Upper lobe of left lung (tissue), 4 donors: Measurements from ENCODE around the gene SDK1.

ENCODE experiments used
- EP300 ChIP-seq, 4 donors: sonication (generic); formaldehyde crosslinking; IDR thresholded peaks; one replicate each; pipeline ENCODE4 v1.5.1; 2017; ENCODE audit warnings: antibody characterized with exemption in 4 of 4, control low read depth in 2 of 4
- POLR2A ChIP-seq, 4 donors: fragments of 450-650 bp; IDR thresholded peaks; one replicate each; pipeline ENCODE4 v1.5.1; 2016 to 2017; ENCODE audit warnings: antibody characterized with exemption in 4 of 4, mild to moderate bottlenecking in 2 of 4
- TF ChIP-seq, protein P1 (sequence below), 6 experiments: fragments of 450-650 bp in 4 of 6; fragments of 200-600 bp in 2 of 6; sonication (generic) in 2 of 6; IDR thresholded peaks; one replicate each; pipeline ENCODE4 v1.5.1; 2016 to 2019; ENCODE audit warnings: antibody characterized with exemption in 6 of 6

DNA sequence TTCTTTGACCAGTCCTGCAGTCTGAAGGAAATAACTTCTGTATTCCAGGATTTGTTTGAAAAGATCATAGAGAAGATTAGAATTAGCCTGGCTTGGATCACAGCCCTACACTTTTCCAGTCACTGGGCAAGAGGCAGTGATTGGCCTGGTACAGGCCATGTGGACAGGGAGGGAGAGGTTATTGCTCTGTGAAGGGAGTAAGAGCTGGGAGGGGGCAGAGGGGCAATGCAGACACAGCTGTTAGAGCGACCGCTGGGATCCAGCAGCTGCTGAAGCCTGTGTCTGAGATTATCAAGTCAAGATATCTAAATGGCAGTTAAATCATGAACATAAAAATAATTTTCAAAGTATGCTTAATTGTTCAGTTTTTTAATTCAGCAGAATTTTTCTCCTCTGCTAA is 257.3 kb downstream of the SDK1 start:
- TF ChIP-seq, protein P1, sequence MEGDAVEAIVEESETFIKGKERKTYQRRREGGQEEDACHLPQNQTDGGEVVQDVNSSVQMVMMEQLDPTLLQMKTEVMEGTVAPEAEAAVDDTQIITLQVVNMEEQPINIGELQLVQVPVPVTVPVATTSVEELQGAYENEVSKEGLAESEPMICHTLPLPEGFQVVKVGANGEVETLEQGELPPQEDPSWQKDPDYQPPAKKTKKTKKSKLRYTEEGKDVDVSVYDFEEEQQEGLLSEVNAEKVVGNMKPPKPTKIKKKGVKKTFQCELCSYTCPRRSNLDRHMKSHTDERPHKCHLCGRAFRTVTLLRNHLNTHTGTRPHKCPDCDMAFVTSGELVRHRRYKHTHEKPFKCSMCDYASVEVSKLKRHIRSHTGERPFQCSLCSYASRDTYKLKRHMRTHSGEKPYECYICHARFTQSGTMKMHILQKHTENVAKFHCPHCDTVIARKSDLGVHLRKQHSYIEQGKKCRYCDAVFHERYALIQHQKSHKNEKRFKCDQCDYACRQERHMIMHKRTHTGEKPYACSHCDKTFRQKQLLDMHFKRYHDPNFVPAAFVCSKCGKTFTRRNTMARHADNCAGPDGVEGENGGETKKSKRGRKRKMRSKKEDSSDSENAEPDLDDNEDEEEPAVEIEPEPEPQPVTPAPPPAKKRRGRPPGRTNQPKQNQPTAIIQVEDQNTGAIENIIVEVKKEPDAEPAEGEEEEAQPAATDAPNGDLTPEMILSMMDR (IDR thresholded peaks at IDR 0.05) = no peak
- TF ChIP-seq POLR2A (IDR thresholded peaks at IDR 0.05) = no peak
- no peak for TF ChIP-seq EP300 (IDR thresholded peaks at IDR 0.05)
